ENCODE measurements around the gene CCNY. TPM values are rescaled to one million over a fixed set of nuclear protein-coding genes. Genes with fewer than 3 reads are reported as not detected.

CCNY gene
- total RNA-seq, 2 experiments from 2014 or later = 37.0 to 55.8 TPM

DNA sequence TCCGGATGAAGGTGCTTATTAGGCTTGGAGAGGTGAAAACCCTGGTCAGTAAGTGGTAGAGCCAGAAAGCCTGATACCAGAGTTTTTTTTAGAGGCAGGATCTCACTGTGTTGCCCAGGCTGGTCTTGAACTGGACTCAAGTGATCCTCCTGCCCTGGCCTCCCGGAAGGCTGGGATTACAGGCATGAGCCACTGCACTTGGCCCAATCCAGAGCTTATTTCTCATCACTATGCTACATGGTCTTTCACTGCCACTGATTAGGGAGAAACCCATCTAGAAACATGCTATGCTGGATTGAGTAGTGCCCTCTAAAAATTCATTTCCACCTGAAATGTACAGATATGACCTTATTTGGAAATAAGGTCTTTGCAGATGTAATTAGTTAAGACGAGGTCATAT lies 240.4 kb downstream of the CCNY start:
- no peak for DNase-seq (ENCODE audit: low spot score)
- Histone ChIP-seq H2AFZ (ENCODE audit: low read length) (no peak overlapping the region), H3K4me3 (ENCODE audit: low read depth, low read length, poor library complexity, severe bottlenecking) (no peak overlapping the region), H3K9me2 (ENCODE audit: insufficient read depth, low read length) (no peaks in the 10 kb centered on the region), H3K36me3 (ENCODE audit: insufficient read depth, low read length) (0 out of 2 replicates have a peak, but pooled peaks cover 3% of the 10 kb centered on the region), H3K79me2 (ENCODE audit: insufficient read depth, low read depth, low read length) (no peaks in the 10 kb centered on the region), H3K27ac (ENCODE audit: low read depth, low read length, poor library complexity, severe bottlenecking) (no peak overlapping the region), H3K9me3 (ENCODE audit: low read length) (no peaks in the 10 kb centered on the region), H3K4me1 (ENCODE audit: insufficient read depth, low read length, poor library complexity, severe bottlenecking) (no peaks in the 10 kb centered on the region), H3K4me2 (ENCODE audit: low read length) (no peak overlapping the region), H4K20me1 (ENCODE audit: insufficient read depth, low read length) (no peaks in the 10 kb centered on the region)
- ChIA-PET CTCF (ENCODE audit: unreplicated experiment) (no interaction called here), POLR2A (no interaction called here)
- intact Hi-C loops (cut with micrococcal nuclease; ENCODE audit: unreplicated experiment) = no loop called here
- no peak for TF ChIP-seq EZH2phosphoT487 (IDR thresholded peaks at IDR 0.05; ENCODE audit: borderline replicate concordance, low read depth, low read length)
- TF ChIP-seq, protein P1, sequence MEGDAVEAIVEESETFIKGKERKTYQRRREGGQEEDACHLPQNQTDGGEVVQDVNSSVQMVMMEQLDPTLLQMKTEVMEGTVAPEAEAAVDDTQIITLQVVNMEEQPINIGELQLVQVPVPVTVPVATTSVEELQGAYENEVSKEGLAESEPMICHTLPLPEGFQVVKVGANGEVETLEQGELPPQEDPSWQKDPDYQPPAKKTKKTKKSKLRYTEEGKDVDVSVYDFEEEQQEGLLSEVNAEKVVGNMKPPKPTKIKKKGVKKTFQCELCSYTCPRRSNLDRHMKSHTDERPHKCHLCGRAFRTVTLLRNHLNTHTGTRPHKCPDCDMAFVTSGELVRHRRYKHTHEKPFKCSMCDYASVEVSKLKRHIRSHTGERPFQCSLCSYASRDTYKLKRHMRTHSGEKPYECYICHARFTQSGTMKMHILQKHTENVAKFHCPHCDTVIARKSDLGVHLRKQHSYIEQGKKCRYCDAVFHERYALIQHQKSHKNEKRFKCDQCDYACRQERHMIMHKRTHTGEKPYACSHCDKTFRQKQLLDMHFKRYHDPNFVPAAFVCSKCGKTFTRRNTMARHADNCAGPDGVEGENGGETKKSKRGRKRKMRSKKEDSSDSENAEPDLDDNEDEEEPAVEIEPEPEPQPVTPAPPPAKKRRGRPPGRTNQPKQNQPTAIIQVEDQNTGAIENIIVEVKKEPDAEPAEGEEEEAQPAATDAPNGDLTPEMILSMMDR (conservative IDR thresholded peaks at IDR 0.05; ENCODE audit: low read length) = no peak
- BruUV-seq (replicated peaks) = no TSS peak

DNA sequence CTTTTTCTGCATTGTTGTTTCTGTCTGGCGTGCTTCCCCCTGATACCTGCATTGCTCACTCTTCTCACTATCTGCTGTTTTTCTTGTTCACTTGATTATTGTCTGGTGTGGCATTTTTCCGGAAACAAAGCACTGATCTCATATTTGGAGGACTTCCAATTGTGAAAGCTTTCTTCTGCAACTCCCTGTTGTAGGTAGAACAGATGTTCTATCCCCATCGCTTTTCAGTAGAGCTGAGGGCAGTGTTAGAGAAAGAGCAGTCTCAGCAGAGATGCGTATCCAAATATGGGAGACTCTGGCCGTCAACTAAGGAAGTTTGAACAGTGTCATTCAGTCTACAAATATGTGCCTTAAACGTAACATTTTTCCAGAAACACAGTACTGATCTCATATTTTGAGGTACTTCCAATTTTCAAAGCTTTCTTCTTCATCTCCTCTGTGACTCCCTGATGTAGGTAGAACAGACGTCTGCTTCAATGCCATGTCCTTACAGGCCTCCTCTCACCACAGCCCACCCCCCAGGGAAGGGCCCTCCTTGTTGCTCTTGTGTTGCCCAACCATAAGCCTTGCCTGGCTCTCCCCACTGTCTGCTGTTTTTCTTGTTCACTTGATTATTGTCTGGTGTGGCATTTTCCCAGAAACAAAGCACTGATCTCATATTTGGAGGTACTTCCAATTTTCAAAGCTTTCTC lies 241.8 kb downstream of the CCNY start:
- Histone ChIP-seq H4K20me1 (ENCODE audit: insufficient read depth, low read length) (no peaks in the 10 kb centered on the region), H3K36me3 (ENCODE audit: insufficient read depth, low read length) (0 out of 2 replicates have a peak, but pooled peaks cover 3% of the 10 kb centered on the region), H3K4me1 (ENCODE audit: insufficient read depth, low read length, poor library complexity, severe bottlenecking) (no peaks in the 10 kb centered on the region), H3K9me3 (ENCODE audit: low read length) (no peaks in the 10 kb centered on the region), H3K79me2 (ENCODE audit: insufficient read depth, low read depth, low read length) (no peaks in the 10 kb centered on the region), H3K4me3 (ENCODE audit: low read depth, low read length, poor library complexity, severe bottlenecking) (no peak overlapping the region), H3K27ac (ENCODE audit: low read depth, low read length, poor library complexity, severe bottlenecking) (no peak overlapping the region), H3K4me2 (ENCODE audit: low read length) (no peak overlapping the region), H2AFZ (ENCODE audit: low read length) (no peak overlapping the region), H3K9me2 (ENCODE audit: insufficient read depth, low read length) (no peaks in the 10 kb centered on the region)
- ChIA-PET CTCF (ENCODE audit: unreplicated experiment) (no interaction called here), POLR2A (interaction anchor here (0.6 to 1.3 kb wide), 2 partner anchors 22 to 319 kb away, joined by 3 to 4 read pairs; no protein-coding TSS in a partner anchor)
- intact Hi-C loops (cut with micrococcal nuclease; ENCODE audit: unreplicated experiment) = no loop called here
- no TSS peak for BruUV-seq (replicated peaks)
- TF ChIP-seq EZH2phosphoT487 (IDR thresholded peaks at IDR 0.05; ENCODE audit: borderline replicate concordance, low read depth, low read length) = no peak
- TF ChIP-seq, protein P1 (conservative IDR thresholded peaks at IDR 0.05; ENCODE audit: low read length) = no peak
- no peak for DNase-seq (ENCODE audit: low spot score)

DNA sequence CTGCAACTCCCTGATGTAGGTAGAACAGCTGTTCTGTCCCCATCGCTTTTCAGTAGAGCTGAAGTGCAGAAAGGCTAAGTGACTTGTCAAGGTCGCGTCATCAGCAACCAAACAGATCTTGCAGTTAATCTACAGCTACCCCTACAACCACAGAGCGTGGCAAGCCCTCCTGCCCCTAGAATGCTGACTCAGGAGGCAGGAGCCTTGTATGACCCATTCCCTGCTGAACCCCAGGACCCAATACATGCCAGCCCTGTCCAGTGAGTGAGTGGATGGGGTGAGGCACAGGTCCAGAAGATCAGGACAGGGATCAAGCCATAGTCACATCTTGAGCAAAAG lies 242.3 kb downstream of the CCNY start:
- no peaks in the 10 kb centered on the region for H4K20me1 ChIP-seq (ENCODE audit: insufficient read depth, low read length)
- POLR2A ChIA-PET = interaction anchor here (0.6 to 1.3 kb wide), 2 partner anchors 23 to 319 kb away, joined by 3 to 4 read pairs; no protein-coding TSS in a partner anchor
- no TSS peak for BruUV-seq (replicated peaks)
- no peaks in the 10 kb centered on the region for H3K9me2 ChIP-seq (ENCODE audit: insufficient read depth, low read length)
- H3K79me2 ChIP-seq (ENCODE audit: insufficient read depth, low read depth, low read length) = no peaks in the 10 kb centered on the region
- H3K4me2 ChIP-seq (ENCODE audit: low read length) = no peak overlapping the region
- no peaks in the 10 kb centered on the region for H3K4me1 ChIP-seq (ENCODE audit: insufficient read depth, low read length, poor library complexity, severe bottlenecking)
- no peak for DNase-seq (ENCODE audit: low spot score)
- no peak overlapping the region for H3K4me3 ChIP-seq (ENCODE audit: low read depth, low read length, poor library complexity, severe bottlenecking)
- CTCF ChIA-PET (ENCODE audit: unreplicated experiment) = no interaction called here
- H3K36me3 ChIP-seq (ENCODE audit: insufficient read depth, low read length) = 0 out of 2 replicates have a peak, but pooled peaks cover 3% of the 10 kb centered on the region
- H3K9me3 ChIP-seq (ENCODE audit: low read length) = no peaks in the 10 kb centered on the region
- intact Hi-C loops (cut with micrococcal nuclease; ENCODE audit: unreplicated experiment) = no loop called here
- no peak overlapping the region for H3K27ac ChIP-seq (ENCODE audit: low read depth, low read length, poor library complexity, severe bottlenecking)
- no peak for TF ChIP-seq EZH2phosphoT487 (IDR thresholded peaks at IDR 0.05; ENCODE audit: borderline replicate concordance, low read depth, low read length)
- TF ChIP-seq, protein P1 (conservative IDR thresholded peaks at IDR 0.05; ENCODE audit: low read length) = no peak
- H2AFZ ChIP-seq (ENCODE audit: low read length) = no peak overlapping the region

All from OCI-LY7 (cell line).